H1 (cell line): ENCODE results near the gene KRABD2.

ENCODE experiments used
- CTCF ChIA-PET: fragments of 300-600 bp; sonication (Branson Sonifier 250); formaldehyde crosslinking; loops from one replicate; lab custom pipeline; 2021; ENCODE audit not compliant: partially characterized antibody; lab: Charles Lee
- POLR2A ChIA-PET: fragments of 300-600 bp; sonication (Branson Sonifier 250); formaldehyde crosslinking; loops from one replicate; lab custom pipeline; 2021; ENCODE audit warnings: inconsistent platforms; ENCODE audit not compliant: partially characterized antibody; lab: Charles Lee
- DNase-seq, 2 experiments: peaks; one replicate each; pipeline versions ENCODE4 v3.0.0 to v3.0.0-alpha.2; 2010 to 2022; ENCODE audit warnings: low spot score in 2 of 2, low read depth in 1 of 2, mixed read lengths in 1 of 2
- FAIRE-seq: peaks from 2 replicates; lab custom pipeline; 2011; peaks lifted over from hg19 to GRCh38; lab: Jason Lieb, UNC
- H2AFZ ChIP-seq: 2 replicates; pipeline ENCODE4 v1.8.1; 2012; ENCODE audit warnings: low read length, inconsistent platforms
- H2AK5ac ChIP-seq: 2 replicates; pipeline ENCODE4 v1.6.1; 2013; ENCODE audit warnings: low read depth, low read length
- H2BK120ac ChIP-seq: replicated peaks from 2 replicates; pipeline ENCODE3; 2013; ENCODE audit warnings: low read depth, low read length, inconsistent platforms
- H2BK12ac ChIP-seq: 2 replicates; pipeline ENCODE4 v1.6.1; 2013; ENCODE audit warnings: low read depth, low read length
- H2BK15ac ChIP-seq: 2 replicates; pipeline ENCODE4 v1.6.1; 2013; ENCODE audit warnings: low read length
- H2BK20ac ChIP-seq: 2 replicates; pipeline ENCODE4 v1.6.1; 2013; ENCODE audit warnings: low read length
- H2BK5ac ChIP-seq: 2 replicates; pipeline ENCODE4 v1.6.1; 2013; ENCODE audit warnings: low read depth, low read length
- H3K14ac ChIP-seq: 2 replicates; pipeline ENCODE4 v1.6.1; 2013; ENCODE audit warnings: inconsistent platforms; ENCODE audit not compliant: insufficient read length
- H3K18ac ChIP-seq: 2 replicates; pipeline ENCODE4 v1.6.1; 2013; ENCODE audit warnings: low read length; ENCODE audit errors: extremely low read depth
- H3K23ac ChIP-seq: 2 replicates; pipeline ENCODE4 v1.6.1; 2013; ENCODE audit warnings: inconsistent platforms; ENCODE audit not compliant: insufficient read length
- H3K23me2 ChIP-seq: 2 replicates; pipeline ENCODE4 v1.6.1; 2013; ENCODE audit warnings: low read depth, low read length
- H3K27ac ChIP-seq: 2 replicates; pipeline ENCODE4 v1.6.1; 2011; ENCODE audit warnings: low read depth, low read length, inconsistent platforms
- H3K27me3 ChIP-seq, 4 experiments: replicated peaks in 1 of 4; 1 replicate in 1 of 4; 2 replicates in 3 of 4; pipeline versions ENCODE4 v1.6.1 to v1.8.1; 2011 to 2013; ENCODE audit warnings: low read length in 3 of 4, mild to moderate bottlenecking in 3 of 4, inconsistent platforms in 2 of 4, mixed read lengths in 2 of 4, moderate library complexity in 1 of 4; ENCODE audit not compliant: control insufficient read depth in 3 of 4, insufficient read depth in 3 of 4; ENCODE audit errors: extremely low read depth in 1 of 4
- H3K36me3 ChIP-seq, 4 experiments: 2 replicates each; pipeline versions ENCODE4 v1.6.1 to v1.8.1; 2011 to 2013; ENCODE audit warnings: mild to moderate bottlenecking in 4 of 4, low read length in 3 of 4, moderate library complexity in 2 of 4, control low read depth in 1 of 4, inconsistent platforms in 1 of 4; ENCODE audit not compliant: insufficient read depth in 4 of 4, control insufficient read depth in 2 of 4
- H3K4ac ChIP-seq: replicated peaks from 2 replicates; pipeline ENCODE3; 2013; ENCODE audit warnings: low read length, low read depth, mixed read lengths, inconsistent platforms; ENCODE audit not compliant: insufficient read length
- H3K4me1 ChIP-seq, 4 experiments: replicated peaks in 1 of 4; 1 replicate in 1 of 4; 2 replicates in 3 of 4; pipeline versions ENCODE4 v1.6.1 to v1.8.1; 2011 to 2013; ENCODE audit warnings: low read length in 3 of 4, inconsistent platforms in 2 of 4, mixed read lengths in 1 of 4; ENCODE audit not compliant: insufficient read depth in 4 of 4, control insufficient read depth in 3 of 4
- H3K4me2 ChIP-seq, 2 experiments: 2 replicates each; pipeline versions ENCODE4 v1.6.1 to v1.8.1; 2011 to 2013; ENCODE audit warnings: low read depth in 2 of 2, low read length in 2 of 2, control low read depth in 1 of 2, inconsistent platforms in 1 of 2, mild to moderate bottlenecking in 1 of 2; ENCODE audit not compliant: insufficient read depth in 1 of 2
- H3K4me3 ChIP-seq, 4 experiments: fragments of 200-600, 300-600 bp in 1 of 4; sonication (generic), shearing (Covaris generic), sonication (Bioruptor Twin) in 1 of 4; 2 replicates each; pipeline versions ENCODE4 v1.5.1 to v1.8.1; 2011 to 2016; ENCODE audit warnings: low read length in 4 of 4, low read depth in 3 of 4, control low read depth in 2 of 4, inconsistent platforms in 2 of 4, mild to moderate bottlenecking in 2 of 4, mixed read lengths in 1 of 4, moderate library complexity in 1 of 4; ENCODE audit not compliant: insufficient read depth in 2 of 4; ENCODE audit errors: extremely low read depth in 1 of 4
- H3K56ac ChIP-seq: replicated peaks from 2 replicates; pipeline ENCODE3; 2013; ENCODE audit warnings: low read depth, mild to moderate bottlenecking, mixed read lengths, low read length, inconsistent platforms; ENCODE audit not compliant: insufficient read length
- H3K79me1 ChIP-seq: 2 replicates; pipeline ENCODE4 v1.6.1; 2013; ENCODE audit warnings: low read depth, low read length, control low read depth
- H3K79me2 ChIP-seq, 2 experiments: 2 replicates each; pipeline versions ENCODE4 v1.6.1 to v1.8.1; 2012 to 2013; ENCODE audit warnings: low read length in 2 of 2, mild to moderate bottlenecking in 2 of 2, inconsistent platforms in 1 of 2; ENCODE audit not compliant: insufficient read depth in 2 of 2, control insufficient read depth in 1 of 2
- H3K9ac ChIP-seq, 4 experiments: replicated peaks in 1 of 4; 1 replicate in 1 of 4; 2 replicates in 3 of 4; pipeline versions ENCODE4 v1.6.1 to v1.8.1; 2011 to 2013; ENCODE audit warnings: low read depth in 3 of 4, low read length in 3 of 4, control low read depth in 2 of 4, mild to moderate bottlenecking in 2 of 4, moderate library complexity in 2 of 4, inconsistent platforms in 1 of 4; ENCODE audit errors: extremely low read depth in 1 of 4
- H3K9me3 ChIP-seq, 2 experiments: 2 replicates each; pipeline versions ENCODE4 v1.6.1 to v1.8.1; 2012 to 2013; ENCODE audit warnings: mild to moderate bottlenecking in 2 of 2, moderate library complexity in 2 of 2, control low read depth in 1 of 2, inconsistent platforms in 1 of 2, low read depth in 1 of 2, low read length in 1 of 2, mixed read lengths in 1 of 2; ENCODE audit not compliant: insufficient read depth in 2 of 2
- H4K20me1 ChIP-seq, 2 experiments: replicated peaks in 1 of 2; 2 replicates each; pipeline versions ENCODE3 to v1.8.1; 2011 to 2013; ENCODE audit warnings: inconsistent platforms in 2 of 2, low read length in 2 of 2, mild to moderate bottlenecking in 1 of 2; ENCODE audit not compliant: insufficient read depth in 2 of 2, control insufficient read depth in 1 of 2
- H4K5ac ChIP-seq: 2 replicates; pipeline ENCODE4 v1.6.1; 2013; ENCODE audit warnings: low read length, low read depth, mixed read lengths, inconsistent platforms; ENCODE audit not compliant: insufficient read length
- H4K8ac ChIP-seq: 2 replicates; pipeline ENCODE4 v1.8.0; 2013; ENCODE audit warnings: mild to moderate bottlenecking, moderate library complexity, low read length, inconsistent platforms; ENCODE audit not compliant: insufficient read depth; ENCODE audit errors: extremely low read depth
- H4K91ac ChIP-seq: replicated peaks from 2 replicates; pipeline ENCODE3; 2013; ENCODE audit warnings: low read length, mixed read lengths, inconsistent platforms; ENCODE audit not compliant: insufficient read length
- CHD1 ChIP-seq: IDR thresholded peaks from 2 replicates; pipeline ENCODE4 v1.6.1; 2012; ENCODE audit warnings: low read depth, low read length, improper control_type of control experiment
- CREB1 ChIP-seq: IDR thresholded peaks from 2 replicates; pipeline ENCODE4 v1.6.1; 2012; ENCODE audit warnings: inconsistent platforms
- JUN ChIP-seq: IDR thresholded peaks from 2 replicates; pipeline ENCODE4 v1.6.1; 2011; ENCODE audit warnings: low read depth, mild to moderate bottlenecking, improper control_type of control experiment, low read length
- KDM5A ChIP-seq: fragments of 200-600 bp; IDR thresholded peaks from 2 replicates; pipeline ENCODE4 v1.7.1; 2012; ENCODE audit warnings: mild to moderate bottlenecking, low read length, inconsistent platforms, mixed read lengths
- ZNF274 ChIP-seq: IDR thresholded peaks from 2 replicates; pipeline ENCODE4 v1.7.0; 2012; ENCODE audit warnings: low read length, borderline replicate concordance; ENCODE audit errors: extremely low read depth
- WGBS, 2 experiments: shearing (Covaris generic) in 1 of 2; methylation state at CpG; one replicate each; pipeline versions ENCODE4 v1.1.6 to v1.1.7; 2013 to 2015; ENCODE audit warnings: low lambda C conversion rate in 2 of 2, mixed read lengths in 2 of 2, inconsistent platforms in 1 of 2, low coverage in 1 of 2, missing lambda C conversion rate in 1 of 2; ENCODE audit not compliant: insufficient replicate concordance in 2 of 2, insufficient coverage in 1 of 2, insufficient read length in 1 of 2; ENCODE audit errors: extremely low coverage in 1 of 2, missing lambda C conversion rate in 1 of 2; 5-methylcytosine and 5-hydroxymethylcytosine counted together

The KRABD2 gene

GRCh38 chr17:8372422-8372821 lies 4.1 kb downstream of the KRABD2 start:
- Histone ChIP-seq H2BK15ac (no peak overlapping the region), H2AFZ (no peak overlapping the region), H3K14ac (no peak overlapping the region), H4K20me1 (no peaks in the 10 kb centered on the region), H2BK5ac (no peak overlapping the region), H4K5ac (no peak overlapping the region), H3K18ac (no peak overlapping the region), H3K36me3 (peaks cover 10 to 33% (median 21%) of the 10 kb centered on the region in 4 experiments), H2BK120ac (no peak overlapping the region), H4K91ac (no peak overlapping the region), H2BK12ac (no peak overlapping the region), H3K23ac (no peak overlapping the region), H2AK5ac (no peak overlapping the region), H2BK20ac (no peak overlapping the region), H3K56ac (no peak overlapping the region), H3K79me1 (no peaks in the 10 kb centered on the region), H3K79me2 (peaks cover 0 to 3% of the 10 kb centered on the region in 2 experiments; a peak in 1 of 4 replicates), H3K4me3 (no peak overlapping the region), H3K27me3 (no peaks in the 10 kb centered on the region), H4K8ac (no peak overlapping the region), H3K4me2 (no peak overlapping the region), H3K4me1 (peaks cover 0 to 7% (median 0%) of the 10 kb centered on the region in 4 experiments; a peak in 4 of 7 replicates), H3K4ac (no peak overlapping the region), H3K23me2 (peaks cover 7% of the 10 kb centered on the region), H3K9me3 (no peaks in the 10 kb centered on the region; a peak in 1 of 4 replicates), H3K27ac (no peak overlapping the region), H3K9ac (no peak overlapping the region)
- ChIA-PET CTCF (no interaction called here), POLR2A (interaction anchor here (1.4 kb wide), 1 partner anchor 9 kb away, joined by 8 read pairs; no protein-coding TSS in a partner anchor)
- WGBS, 2 experiments = 94% methylated on average over 7 of the region's 7 CpGs; no CpG with 5 or more reads in 1 of the 2 experiments
- DNase-seq = no peak
- no peak for FAIRE-seq
- TF ChIP-seq JUN = no peak
- no peak for TF ChIP-seq CHD1
- TF ChIP-seq ZNF274 = no peak
- TF ChIP-seq CREB1 = no peak
- no peak for TF ChIP-seq KDM5A
